Sigmoid colon (tissue), 7 donors: ENCODE results near the gene FBXL13. TPM values are rescaled to one million over a fixed set of nuclear protein-coding genes. Genes with fewer than 3 reads are reported as not detected.
"Not testable (repeated sequence)": the region's sequence is repeated elsewhere in the genome, so short reads cannot be mapped to it uniquely, and the experiment has no call there.

Experiments
- DNase-seq: peaks from one replicate; pipeline ENCODE4 v3.0.0-alpha.2; 2019
- H3K27ac ChIP-seq, 4 donors: fragments of 200-600 bp; sonication (generic); one replicate each; pipeline ENCODE4 v1.5.1; 2016 to 2019; ENCODE audit warnings: mild to moderate bottlenecking in 1 of 4
- H3K27me3 ChIP-seq, 3 donors: fragments of 200-600 bp; sonication (generic); one replicate each; pipeline ENCODE4 v1.5.1; 2019; ENCODE audit warnings: mild to moderate bottlenecking in 1 of 3
- H3K36me3 ChIP-seq, 4 donors: fragments of 200-600 bp; sonication (generic); one replicate each; pipeline ENCODE4 v1.5.1; 2016 to 2019
- H3K4me1 ChIP-seq, 4 donors: fragments of 200-600 bp; sonication (generic); one replicate each; pipeline ENCODE4 v1.5.1; 2017 to 2019
- H3K4me3 ChIP-seq, 4 donors: fragments of 200-600 bp; sonication (generic); one replicate each; pipeline ENCODE4 v1.5.1; 2017 to 2019; ENCODE audit warnings: mild to moderate bottlenecking in 2 of 4, moderate library complexity in 1 of 4
- H3K9me3 ChIP-seq, 4 donors: fragments of 200-600 bp in 3 of 4; sonication (generic) in 3 of 4; one replicate each; pipeline versions ENCODE4 v1.5.1 to v1.6.1; 2013 to 2019
- EP300 ChIP-seq, 4 donors: sonication (generic); formaldehyde crosslinking; IDR thresholded peaks; one replicate each; pipeline ENCODE4 v1.6.1; 2017; ENCODE audit warnings: antibody characterized with exemption in 4 of 4
- POLR2A ChIP-seq, 2 donors: fragments of 450-650 bp; IDR thresholded peaks; one replicate each; pipeline ENCODE4 v1.6.1; 2016; ENCODE audit warnings: antibody characterized with exemption in 2 of 2, mild to moderate bottlenecking in 2 of 2, moderate library complexity in 2 of 2
- POLR2AphosphoS5 ChIP-seq, 4 donors: sonication (generic); formaldehyde crosslinking; IDR thresholded peaks; one replicate each; pipeline ENCODE4 v1.6.1; 2017; ENCODE audit warnings: antibody characterized with exemption in 4 of 4
- WGBS, 2 donors: extraction: QIAGEN DNeasy Blood & Tissue Kit; methylation state at CpG; one replicate each; pipeline ENCODE4 v1.1.7; 2013; 5-methylcytosine and 5-hydroxymethylcytosine counted together
- intact Hi-C: fragments of 100-400 bp; cut with DNase I; formaldehyde crosslinking; loops from one replicate; pipeline ENCODE4 v1.15.1; 2023
- polyA plus RNA-seq, 3 donors: library from polyadenylated mRNA; stranded (reverse); fragments of 200-250 nt; gene quantifications; one replicate each; pipeline ENCODE4 v1.2.3, GENCODE V29; 2013
- total RNA-seq, 4 donors: library from RNA; depleted of rRNA; stranded (reverse); fragments of >200 nt; gene quantifications; one replicate each; pipeline ENCODE4 v1.1.0, GENCODE V29; 2016
- TF ChIP-seq, protein P1 (sequence below), 4 experiments: fragments of 450-650 bp in 3 of 4; fragments of 200-600 bp in 1 of 4; IDR thresholded peaks; one replicate each; pipeline ENCODE4 v1.5.1; 2016 to 2019; ENCODE audit warnings: antibody characterized with exemption in 4 of 4, mild to moderate bottlenecking in 3 of 4, moderate library complexity in 2 of 4
- donor health status: healthy with polysubstance abuse.
- donor health status: Bipolar disorder and iron deficiency.
- donor health status: healthy.

FBXL13 gene
- total and polyA plus RNA-seq, 7 donors, result 0.38 to 3.3 (median 2.5) TPM; not detected in 2

DNA sequence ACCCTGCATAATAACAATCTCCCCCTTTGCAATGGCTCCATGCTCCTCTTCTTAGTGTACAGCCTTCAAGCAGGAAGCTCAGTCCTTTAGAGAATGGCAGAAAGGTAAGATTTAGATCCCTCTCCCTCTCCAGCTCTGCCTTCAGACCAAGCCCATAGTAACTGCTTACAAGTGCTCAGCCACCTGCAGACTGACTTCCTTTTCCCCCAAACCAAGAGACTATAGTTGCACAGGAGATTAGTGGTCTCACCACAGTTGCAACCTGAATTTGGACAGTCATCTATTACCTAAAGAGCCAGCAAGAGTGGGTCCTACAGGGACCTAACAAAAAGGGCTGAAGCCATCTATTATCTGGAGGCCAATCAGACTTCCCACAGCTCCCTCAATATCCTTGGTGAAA lies 16.5 kb downstream of the FBXL13 start:
- TF ChIP-seq POLR2AphosphoS5 (IDR thresholded peaks at IDR 0.05), result no peak
- TF ChIP-seq EP300 (IDR thresholded peaks at IDR 0.05), result no peak
- TF ChIP-seq POLR2A (IDR thresholded peaks at IDR 0.05), result no peak
- TF ChIP-seq, protein P1, sequence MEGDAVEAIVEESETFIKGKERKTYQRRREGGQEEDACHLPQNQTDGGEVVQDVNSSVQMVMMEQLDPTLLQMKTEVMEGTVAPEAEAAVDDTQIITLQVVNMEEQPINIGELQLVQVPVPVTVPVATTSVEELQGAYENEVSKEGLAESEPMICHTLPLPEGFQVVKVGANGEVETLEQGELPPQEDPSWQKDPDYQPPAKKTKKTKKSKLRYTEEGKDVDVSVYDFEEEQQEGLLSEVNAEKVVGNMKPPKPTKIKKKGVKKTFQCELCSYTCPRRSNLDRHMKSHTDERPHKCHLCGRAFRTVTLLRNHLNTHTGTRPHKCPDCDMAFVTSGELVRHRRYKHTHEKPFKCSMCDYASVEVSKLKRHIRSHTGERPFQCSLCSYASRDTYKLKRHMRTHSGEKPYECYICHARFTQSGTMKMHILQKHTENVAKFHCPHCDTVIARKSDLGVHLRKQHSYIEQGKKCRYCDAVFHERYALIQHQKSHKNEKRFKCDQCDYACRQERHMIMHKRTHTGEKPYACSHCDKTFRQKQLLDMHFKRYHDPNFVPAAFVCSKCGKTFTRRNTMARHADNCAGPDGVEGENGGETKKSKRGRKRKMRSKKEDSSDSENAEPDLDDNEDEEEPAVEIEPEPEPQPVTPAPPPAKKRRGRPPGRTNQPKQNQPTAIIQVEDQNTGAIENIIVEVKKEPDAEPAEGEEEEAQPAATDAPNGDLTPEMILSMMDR (IDR thresholded peaks at IDR 0.05), result no peak
- no peaks in the 10 kb centered on the region for H3K4me1 ChIP-seq
- no peak overlapping the region for H3K4me3 ChIP-seq
- no peaks in the 10 kb centered on the region for H3K27me3 ChIP-seq
- H3K27ac ChIP-seq, result no peak overlapping the region
- no peak for DNase-seq
- no peaks in the 10 kb centered on the region for H3K9me3 ChIP-seq
- intact Hi-C loops, result loop anchor here (5.0 kb wide), 1 partner anchor 61 kb away; no protein-coding TSS in a partner anchor
- no peaks in the 10 kb centered on the region for H3K36me3 ChIP-seq

DNA sequence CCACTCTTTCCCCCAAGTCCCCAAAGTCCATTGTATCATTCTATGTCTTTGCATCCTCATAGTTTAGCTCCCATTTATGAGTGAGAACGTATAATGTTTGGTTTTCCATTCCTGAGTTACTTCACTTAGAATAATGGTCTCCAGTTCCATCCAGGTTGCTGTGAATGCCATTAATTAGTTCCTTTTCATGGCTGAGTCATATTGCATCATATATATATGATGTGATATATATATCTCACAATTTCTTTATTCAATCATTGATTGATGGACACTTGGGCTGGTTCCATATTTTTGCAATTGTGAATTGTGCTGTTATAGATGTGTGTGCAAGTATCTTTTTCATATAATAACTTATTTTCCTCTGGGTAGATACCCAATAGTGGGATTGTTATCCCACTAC lies 18.6 kb downstream of the FBXL13 start:
- H3K4me3 ChIP-seq, H3K9me3 ChIP-seq, H3K36me3 ChIP-seq, H3K4me1 ChIP-seq, DNase-seq, H3K27ac ChIP-seq, H3K27me3 ChIP-seq: not testable (repeated sequence)
- WGBS, 2 donors, result 82 to 92% methylated on average over 1 of the region's 1 CpG
- intact Hi-C loops, result loop anchor here (5.0 kb wide), 1 partner anchor 59 kb away; no protein-coding TSS in a partner anchor

DNA sequence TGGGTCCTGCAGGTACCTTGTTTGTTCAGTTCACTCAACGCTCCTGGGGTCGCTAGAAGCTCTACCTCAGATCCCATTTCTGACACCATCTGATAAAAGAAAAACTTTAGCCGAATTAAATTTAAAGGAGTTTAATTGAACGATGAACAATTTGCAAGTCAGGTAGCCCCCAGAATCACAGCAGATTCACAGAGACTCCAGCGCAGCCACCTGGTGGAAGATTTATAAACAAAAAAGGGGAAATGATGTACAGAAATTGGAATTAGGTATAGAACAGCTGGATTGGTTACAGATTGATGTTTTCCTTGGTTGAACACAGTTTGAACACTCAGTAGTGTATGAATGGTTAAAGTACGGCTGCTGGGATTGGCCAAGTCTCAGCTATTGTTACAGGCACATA lies 23.1 kb downstream of the FBXL13 start:
- H3K27me3 ChIP-seq, result no peaks in the 10 kb centered on the region
- no peaks in the 10 kb centered on the region for H3K36me3 ChIP-seq
- no peak overlapping the region for H3K27ac ChIP-seq
- no peak for TF ChIP-seq EP300 (IDR thresholded peaks at IDR 0.05)
- no peak for TF ChIP-seq POLR2A (IDR thresholded peaks at IDR 0.05)
- TF ChIP-seq, protein P1 (IDR thresholded peaks at IDR 0.05), result no peak
- TF ChIP-seq POLR2AphosphoS5 (IDR thresholded peaks at IDR 0.05), result no peak
- no peak for DNase-seq
- H3K9me3 ChIP-seq, result no peaks in the 10 kb centered on the region
- H3K4me1 ChIP-seq, result no peaks in the 10 kb centered on the region
- no peak overlapping the region for H3K4me3 ChIP-seq
- intact Hi-C loops, result no loop called here
- WGBS, 2 donors, result 93 to 95% methylated on average over 6 of the region's 6 CpGs

DNA sequence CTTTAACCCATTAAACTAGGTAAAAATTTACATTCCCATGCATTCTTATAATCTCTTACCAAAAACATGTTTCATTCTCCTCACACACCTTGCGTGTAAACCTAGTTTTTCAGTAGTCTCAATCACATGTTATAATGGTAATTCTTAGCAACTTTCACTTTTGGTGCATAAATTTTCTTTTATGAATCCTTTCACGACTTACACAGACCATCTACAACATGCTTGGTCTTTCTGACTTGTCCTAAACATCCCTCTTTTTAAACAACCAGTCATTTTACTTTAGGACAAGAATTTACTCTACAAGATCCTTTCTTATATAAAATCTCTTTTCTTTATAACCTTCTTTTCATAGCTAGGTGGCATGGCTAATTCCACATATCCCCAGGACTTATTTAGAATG lies 25.8 kb downstream of the FBXL13 start:
- 84 to 89% methylated on average over 2 of the region's 2 CpGs for WGBS, 2 donors
- TF ChIP-seq EP300 (IDR thresholded peaks at IDR 0.05) (no peak), POLR2A (IDR thresholded peaks at IDR 0.05) (no peak), POLR2AphosphoS5 (IDR thresholded peaks at IDR 0.05) (no peak)
- intact Hi-C loops, result no loop called here
- Histone ChIP-seq H3K27ac (no peak overlapping the region), H3K36me3 (no peaks in the 10 kb centered on the region), H3K4me1 (no peaks in the 10 kb centered on the region), H3K9me3 (peaks cover 0 to 2% (median 0%) of the 10 kb centered on the region in 4 donors), H3K4me3 (no peak overlapping the region), H3K27me3 (no peaks in the 10 kb centered on the region)
- DNase-seq, result no peak

DNA sequence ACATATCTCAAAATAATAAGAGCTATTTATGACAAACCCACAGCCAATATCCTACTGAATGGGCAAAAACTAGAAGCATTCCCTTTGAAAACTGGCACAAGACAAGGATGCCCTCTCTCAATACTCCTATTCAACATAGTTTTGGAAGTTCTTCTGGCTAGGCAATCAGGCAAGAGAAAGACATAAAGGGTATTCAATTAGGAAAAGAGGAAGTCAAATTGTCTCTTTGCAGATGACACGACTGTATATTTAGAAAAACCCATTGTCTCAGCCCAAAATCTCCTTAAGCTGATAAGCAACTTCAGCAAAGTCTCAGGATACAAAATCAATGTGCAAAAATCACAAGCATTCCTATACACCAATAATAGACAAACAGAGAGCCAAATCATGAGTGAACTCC lies 32.8 kb downstream of the FBXL13 start:
- H3K9me3 ChIP-seq, DNase-seq, intact Hi-C loops, H3K4me1 ChIP-seq, H3K4me3 ChIP-seq, H3K27me3 ChIP-seq, H3K36me3 ChIP-seq, H3K27ac ChIP-seq: not testable (repeated sequence)
- WGBS, 2 donors, result 45 to 88% methylated on average over 1 of the region's 1 CpG

DNA sequence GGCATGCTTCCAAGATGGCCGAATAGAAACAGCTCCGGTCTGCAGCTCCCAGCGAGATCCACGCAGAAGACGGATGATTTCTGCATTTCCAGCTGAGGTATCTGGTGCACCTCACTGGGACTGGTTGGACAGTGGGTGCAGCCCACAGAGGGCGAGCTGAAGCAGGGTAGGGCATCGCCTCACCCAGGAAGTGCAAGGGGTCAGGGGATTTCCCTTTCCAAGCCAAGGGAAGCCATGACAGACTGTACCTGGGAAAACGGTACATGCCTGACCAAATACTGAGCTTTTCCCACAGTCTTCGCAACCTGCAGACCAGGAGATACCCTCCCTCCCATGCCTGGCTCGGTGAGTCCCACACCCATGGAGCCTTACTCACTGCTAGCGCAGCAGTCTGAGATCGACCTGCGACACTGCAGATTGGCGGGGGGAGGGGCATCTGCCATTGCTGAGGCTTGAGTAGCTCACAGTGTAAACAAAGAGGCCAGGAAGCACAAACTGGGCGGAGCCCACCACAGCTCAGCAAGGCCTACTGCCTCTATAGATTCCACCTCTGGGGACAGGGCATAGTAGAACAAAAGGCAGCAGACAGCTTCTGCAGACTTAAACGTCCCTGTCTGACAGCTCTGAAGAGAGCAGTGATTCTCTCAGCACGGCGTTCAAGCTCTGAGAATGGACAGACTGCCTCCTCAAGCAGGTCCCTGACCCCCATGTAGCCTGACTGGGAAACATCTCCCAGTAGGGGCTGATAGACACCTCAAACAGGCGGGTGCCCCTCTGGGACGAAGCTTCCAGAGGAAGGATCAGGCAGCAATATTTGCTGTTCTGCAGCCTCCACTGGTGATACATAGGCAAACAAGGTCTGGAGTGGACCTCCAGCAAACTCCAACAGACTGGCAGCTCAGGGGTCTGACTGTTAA lies 36.5 kb downstream of the FBXL13 start:
- H3K4me1 ChIP-seq, H3K27me3 ChIP-seq, H3K27ac ChIP-seq, H3K4me3 ChIP-seq, H3K9me3 ChIP-seq, intact Hi-C loops, DNase-seq, H3K36me3 ChIP-seq: not testable (repeated sequence)
- WGBS, 2 donors, result 83 to 89% methylated on average over 20 of the region's 20 CpGs

DNA sequence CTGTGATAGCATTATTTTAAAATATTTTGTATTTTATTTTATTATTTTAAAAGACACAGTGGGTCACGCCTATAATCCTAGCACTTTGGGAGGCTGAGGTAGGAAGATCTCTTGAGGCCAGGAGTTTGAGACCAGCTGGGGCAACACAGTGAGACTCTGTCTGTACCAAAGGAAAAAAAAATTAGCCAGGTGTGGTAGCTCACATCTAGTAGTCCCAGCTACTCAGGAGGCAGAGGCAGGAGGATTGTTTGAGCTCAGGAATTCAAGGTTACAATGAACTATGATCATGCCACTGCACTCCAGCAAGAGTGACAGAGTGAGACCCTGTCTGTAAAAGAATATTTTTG lies 37.1 kb downstream of the FBXL13 start:
- no peak overlapping the region for H3K27ac ChIP-seq
- WGBS, 2 donors, result 95 to 96% methylated on average over 1 of the region's 1 CpG
- no peak for DNase-seq
- H3K27me3 ChIP-seq, result no peaks in the 10 kb centered on the region
- intact Hi-C loops, result no loop called here
- H3K36me3 ChIP-seq, result no peaks in the 10 kb centered on the region
- TF ChIP-seq POLR2A (IDR thresholded peaks at IDR 0.05), result no peak
- no peak for TF ChIP-seq EP300 (IDR thresholded peaks at IDR 0.05)
- TF ChIP-seq, protein P1 (IDR thresholded peaks at IDR 0.05), result no peak
- no peak for TF ChIP-seq POLR2AphosphoS5 (IDR thresholded peaks at IDR 0.05)
- no peaks in the 10 kb centered on the region for H3K9me3 ChIP-seq
- H3K4me1 ChIP-seq, result no peaks in the 10 kb centered on the region
- no peak overlapping the region for H3K4me3 ChIP-seq

DNA sequence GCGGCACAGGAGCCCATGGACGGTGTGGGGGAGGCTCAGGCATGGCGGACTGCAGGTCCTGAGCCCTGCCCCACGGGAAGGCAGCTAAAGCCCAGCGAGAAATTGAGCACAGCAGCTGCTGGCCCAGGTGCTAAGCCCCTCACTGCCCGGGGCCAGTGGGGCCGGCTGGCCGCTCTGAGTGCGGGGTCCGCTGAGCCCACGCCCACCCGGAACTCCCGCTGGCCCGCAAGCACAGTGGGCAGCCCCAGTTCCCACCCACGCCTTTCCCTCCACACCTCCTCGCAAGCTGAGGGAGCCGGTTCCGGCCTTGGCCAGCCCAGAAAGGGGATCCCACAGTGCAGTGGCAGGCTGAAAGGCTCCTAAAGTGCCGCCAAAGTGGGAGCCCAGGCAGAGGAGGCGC lies 40.3 kb downstream of the FBXL13 start:
- H3K27ac ChIP-seq, H3K27me3 ChIP-seq, DNase-seq, H3K9me3 ChIP-seq, H3K4me3 ChIP-seq, H3K36me3 ChIP-seq, intact Hi-C loops, H3K4me1 ChIP-seq: not testable (repeated sequence)
- 91 to 94% methylated on average over 20 of the region's 20 CpGs for WGBS, 2 donors
